DMS153 treated with DMSO at 0.1 percent for 48 hours (cell line): ENCODE data around the gene UQCC5.

Experiments used
- DNase-seq: peaks from one replicate; lab custom pipeline; 2025; ENCODE audit not compliant: unreplicated experiment; lab: John Stamatoyannopoulos, UW

UQCC5 gene

GRCh38 chr3:52503788-52504424, 32.5 kb upstream of the UQCC5 start:
- no peak for DNase-seq

- DNase-seq = no peak
Measured at GRCh38 chr3:52504977-52505376, 31.4 kb upstream of the UQCC5 start.

GRCh38 chr3:52506266-52506966, 30.0 kb upstream of the UQCC5 start:
- DNase-seq = no peak

GRCh38 chr3:52507359-52507758, 29.0 kb upstream of the UQCC5 start:
- no peak for DNase-seq

- no peak for DNase-seq
Measured at GRCh38 chr3:52509753-52510328, 26.6 kb upstream of the UQCC5 start.

GRCh38 chr3:52511509-52511908, 24.9 kb upstream of the UQCC5 start:
- no peak for DNase-seq

GRCh38 chr3:52512105-52512504, 24.3 kb upstream of the UQCC5 start:
- DNase-seq = no peak

- no peak for DNase-seq
Measured at GRCh38 chr3:52512727-52513126, 23.7 kb upstream of the UQCC5 start.

GRCh38 chr3:52513281-52513680, 23.1 kb upstream of the UQCC5 start:
- DNase-seq = no peak

GRCh38 chr3:52514576-52514975, 21.8 kb upstream of the UQCC5 start:
- no peak for DNase-seq

GRCh38 chr3:52515192-52515591, 21.2 kb upstream of the UQCC5 start:
- DNase-seq = no peak

GRCh38 chr3:52516509-52517195, 19.8 kb upstream of the UQCC5 start:
- DNase-seq = no peak

- DNase-seq = no peak
Measured at GRCh38 chr3:52517796-52518722, 18.3 kb upstream of the UQCC5 start.

GRCh38 chr3:52518723-52519444, 17.5 kb upstream of the UQCC5 start:
- no peak for DNase-seq

GRCh38 chr3:52519445-52520140, 16.8 kb upstream of the UQCC5 start:
- no peak for DNase-seq

- no peak for DNase-seq
Measured at GRCh38 chr3:52520141-52520667, 16.2 kb upstream of the UQCC5 start.

- DNase-seq = no peak
Measured at GRCh38 chr3:52520716-52521487, 15.5 kb upstream of the UQCC5 start.

GRCh38 chr3:52521488-52521824, 14.9 kb upstream of the UQCC5 start:
- DNase-seq = no peak
